Liver (tissue), 9 donors: ENCODE results near the gene LILRA5. TPM values are rescaled to one million over a fixed set of nuclear protein-coding genes. Genes with fewer than 3 reads are reported as not detected.

ENCODE experiments used
- DNase-seq: peaks from one replicate; pipeline ENCODE4 v3.0.0-alpha.2; 2017; ENCODE audit warnings: low spot score
- H3K27ac ChIP-seq, 2 donors: one replicate each; pipeline ENCODE4 v1.7.0; 2013; ENCODE audit warnings: inconsistent platforms in 2 of 2, low read length in 2 of 2, control low read depth in 1 of 2, low read depth in 1 of 2, mild to moderate bottlenecking in 1 of 2
- H3K27me3 ChIP-seq, 4 donors: one replicate each; pipeline versions ENCODE4 v1.6.1 to v1.7.0; 2013; ENCODE audit warnings: low read length in 3 of 4, inconsistent platforms in 1 of 4, mild to moderate bottlenecking in 1 of 4, moderate library complexity in 1 of 4; ENCODE audit not compliant: control insufficient read depth in 4 of 4, insufficient read depth in 4 of 4
- H3K36me3 ChIP-seq, 4 donors: one replicate each; pipeline versions ENCODE4 v1.6.1 to v1.7.0; 2013; ENCODE audit warnings: low read length in 3 of 4, mild to moderate bottlenecking in 3 of 4, low read depth in 1 of 4, moderate library complexity in 1 of 4; ENCODE audit not compliant: control insufficient read depth in 4 of 4, insufficient read depth in 3 of 4
- H3K4me1 ChIP-seq, 4 donors: one replicate each; pipeline versions ENCODE4 v1.6.1 to v1.7.0; 2013; ENCODE audit warnings: low read length in 3 of 4, mild to moderate bottlenecking in 3 of 4, moderate library complexity in 1 of 4; ENCODE audit not compliant: control insufficient read depth in 4 of 4, insufficient read depth in 4 of 4
- H3K4me3 ChIP-seq, 3 donors: one replicate each; pipeline versions ENCODE4 v1.6.1 to v1.7.0; 2013; ENCODE audit warnings: low read length in 3 of 3, control low read depth in 1 of 3, low read depth in 1 of 3, mild to moderate bottlenecking in 1 of 3
- H3K9ac ChIP-seq, 2 donors: one replicate each; pipeline ENCODE4 v1.7.0; 2013; ENCODE audit warnings: low read length in 2 of 2, mild to moderate bottlenecking in 2 of 2, moderate library complexity in 2 of 2, control low read depth in 1 of 2, low read depth in 1 of 2
- H3K9me3 ChIP-seq, 4 donors: one replicate each; pipeline versions ENCODE4 v1.6.1 to v1.7.0; 2013; ENCODE audit warnings: low read length in 3 of 4; ENCODE audit not compliant: control insufficient read depth in 4 of 4
- CTCF ChIP-seq: fragments of 150-350 bp; IDR thresholded peaks from 2 replicates; pipeline ENCODE4 v1.5.1; 2017; ENCODE audit warnings: improper control_type of control experiment, low read depth, low read length; ENCODE audit not compliant: missing input control
- EGR1 ChIP-seq, 2 donors: IDR thresholded peaks; 2 replicates each; pipeline ENCODE4 v1.6.1; 2016 to 2018; ENCODE audit warnings: antibody characterized with exemption in 2 of 2, low read depth in 2 of 2
- FOXA1 ChIP-seq: IDR thresholded peaks from 2 replicates; pipeline ENCODE4 v1.6.1; 2016; ENCODE audit warnings: antibody characterized with exemption
- FOXA2 ChIP-seq: IDR thresholded peaks from 2 replicates; pipeline ENCODE4 v1.6.1; 2016; ENCODE audit warnings: antibody characterized with exemption
- GABPA ChIP-seq, 2 donors: IDR thresholded peaks in 1 of 2; conservative IDR thresholded peaks in 1 of 2; 2 replicates each; pipeline ENCODE4 v1.6.1; 2016; ENCODE audit warnings: antibody characterized with exemption in 2 of 2, mild to moderate bottlenecking in 1 of 2, moderate library complexity in 1 of 2
- HNF4A ChIP-seq, 2 donors: conservative IDR thresholded peaks; 2 replicates each; pipeline ENCODE4 v1.6.1; 2016; ENCODE audit warnings: antibody characterized with exemption in 2 of 2, mild to moderate bottlenecking in 2 of 2
- HNF4G ChIP-seq: IDR thresholded peaks from 2 replicates; pipeline ENCODE4 v1.6.1; 2016; ENCODE audit warnings: antibody characterized with exemption
- JUND ChIP-seq, 2 donors: IDR thresholded peaks; 2 replicates each; pipeline ENCODE4 v1.6.1; 2016; ENCODE audit warnings: antibody characterized with exemption in 2 of 2
- MAX ChIP-seq: IDR thresholded peaks from 2 replicates; pipeline ENCODE4 v1.6.1; 2016; ENCODE audit warnings: antibody characterized with exemption
- NR2F2 ChIP-seq: IDR thresholded peaks from 2 replicates; pipeline ENCODE4 v1.6.1; 2016; ENCODE audit warnings: antibody characterized with exemption
- RAD21 ChIP-seq, 2 donors: IDR thresholded peaks; 2 replicates each; pipeline ENCODE4 v1.6.1; 2016; ENCODE audit warnings: antibody characterized with exemption in 2 of 2, mild to moderate bottlenecking in 2 of 2
- REST ChIP-seq: IDR thresholded peaks from 2 replicates; pipeline ENCODE4 v1.6.1; 2016; ENCODE audit warnings: antibody characterized with exemption, mild to moderate bottlenecking
- RXRA ChIP-seq, 2 donors: IDR thresholded peaks; 2 replicates each; pipeline ENCODE4 v1.6.1; 2017 to 2018; ENCODE audit warnings: antibody characterized with exemption in 2 of 2, mild to moderate bottlenecking in 1 of 2
- SP1 ChIP-seq: IDR thresholded peaks from 2 replicates; pipeline ENCODE4 v1.6.1; 2018; ENCODE audit warnings: antibody characterized with exemption, mild to moderate bottlenecking
- TAF1 ChIP-seq: conservative IDR thresholded peaks from 2 replicates; pipeline ENCODE4 v1.6.1; 2016; ENCODE audit warnings: antibody characterized with exemption, mild to moderate bottlenecking
- YY1 ChIP-seq: IDR thresholded peaks from 2 replicates; pipeline ENCODE4 v1.6.1; 2016; ENCODE audit warnings: antibody characterized with exemption, mild to moderate bottlenecking
- ZBTB33 ChIP-seq: IDR thresholded peaks from 2 replicates; pipeline ENCODE4 v1.6.1; 2016; ENCODE audit warnings: antibody characterized with exemption
- WGBS: extraction: QIAGEN DNeasy Blood & Tissue Kit; methylation state at CpG from one replicate; pipeline ENCODE4 v1.1.7; 2013; 5-methylcytosine and 5-hydroxymethylcytosine counted together
- polyA plus RNA-seq, 2 donors: library from polyadenylated mRNA; stranded (reverse) in 1 of 2; unstranded in 1 of 2; fragments of 200-250 nt in 1 of 2; fragments of >200 nt in 1 of 2; fragmentation: Nextera tagmentation in 1 of 2; extraction: Ambion mirVana in 1 of 2; gene quantifications; one replicate each; pipeline versions ENCODE4 v1.2.1 to v1.2.3, GENCODE V29; 2013 to 2015
- total RNA-seq, 2 donors: library from RNA; depleted of rRNA; stranded (reverse); fragments of >200 nt; gene quantifications; one replicate each; pipeline ENCODE4 v1.2.3, GENCODE V29; 2014
- donor health status: healthy.
- donor health status: healthy.
- donor health status: healthy.
- donor health status: healthy.
- donor health status: healthy.

Gene LILRA5
- total and polyA plus RNA-seq, 4 donors: 0.58 to 8.7 (median 4.6) TPM

GRCh38 chr19:54332149-54332548, 19.2 kb upstream of the LILRA5 start (continued):
- TF ChIP-seq REST (no peak), JUND (IDR thresholded peaks at IDR 0.05) (no peak), FOXA1 (no peak), SP1 (no peak)

GRCh38 chr19:54331626-54332025, 18.7 kb upstream of the LILRA5 start:
- no peaks in the 10 kb centered on the region for H3K36me3 ChIP-seq
- WGBS: 67% methylated on average over 7 of the region's 7 CpGs

More at GRCh38 chr19:54331626-54332025, 18.7 kb upstream of the LILRA5 start:
- H3K27me3 ChIP-seq: peaks cover 0 to 4% (median 0%) of the 10 kb centered on the region in 4 donors
- TF ChIP-seq ZBTB33 (no peak), CTCF (no peak), HNF4A (conservative IDR thresholded peaks at IDR 0.05) (no peak), EGR1 (IDR thresholded peaks at IDR 0.05; ENCODE audit: low read depth in 2 of 2) (no peak), TAF1 (no peak), NR2F2 (no peak), REST (no peak), YY1 (no peak), RXRA (IDR thresholded peaks at IDR 0.05) (no peak), FOXA1 (no peak), HNF4G (no peak), GABPA (IDR thresholded peaks at IDR 0.05 in 1 of 2, conservative IDR thresholded peaks at IDR 0.05 in 1 of 2) (no peak), RAD21 (IDR thresholded peaks at IDR 0.05) (no peak), JUND (IDR thresholded peaks at IDR 0.05) (no peak), FOXA2 (no peak), SP1 (no peak), MAX (no peak)
- H3K27ac ChIP-seq: no peak overlapping the region
- DNase-seq: no peak
- peaks cover 0 to 3% (median 0%) of the 10 kb centered on the region in 4 donors for H3K9me3 ChIP-seq
- no peak overlapping the region for H3K4me3 ChIP-seq
- H3K9ac ChIP-seq: no peak overlapping the region
- H3K4me1 ChIP-seq: no peaks in the 10 kb centered on the region
